H9 (cell line): ENCODE results near the gene TMEM222. TPM values are rescaled to one million over a fixed set of nuclear protein-coding genes. Genes with fewer than 3 reads are reported as not detected.
A peak's percentile ranks its signal among the peaks of the same experiment; 100 is the strongest.

Experiments used
- DNase-seq: peaks from one replicate; pipeline ENCODE4 v3.0.0-alpha.2; 2017
- H2AFZ ChIP-seq: one replicate; pipeline ENCODE4 v1.6.1; 2013; ENCODE audit warnings: mild to moderate bottlenecking, low read length, control low read depth, moderate library complexity
- H2AK5ac ChIP-seq: 2 replicates; pipeline ENCODE4 v1.6.1; 2013; ENCODE audit warnings: low read length, control low read depth, mixed read lengths; ENCODE audit not compliant: insufficient read length
- H2BK120ac ChIP-seq: one replicate; pipeline ENCODE4 v1.6.1; 2013; ENCODE audit warnings: low read depth, mild to moderate bottlenecking, low read length, control low read depth, inconsistent platforms; ENCODE audit not compliant: poor library complexity, severe bottlenecking
- H2BK12ac ChIP-seq: 2 replicates; pipeline ENCODE4 v1.6.1; 2013; ENCODE audit warnings: low read length, control low read depth, mixed read lengths, low read depth; ENCODE audit not compliant: insufficient read length
- H2BK15ac ChIP-seq: 2 replicates; pipeline ENCODE4 v1.6.1; 2013; ENCODE audit warnings: low read depth, low read length, control low read depth
- H2BK20ac ChIP-seq: one replicate; pipeline ENCODE4 v1.6.1; 2013; ENCODE audit warnings: low read depth, mild to moderate bottlenecking, low read length, control low read depth, inconsistent platforms; ENCODE audit not compliant: poor library complexity, severe bottlenecking
- H2BK5ac ChIP-seq: 2 replicates; pipeline ENCODE4 v1.6.1; 2013; ENCODE audit warnings: low read length, control low read depth, mixed read lengths; ENCODE audit not compliant: insufficient read length
- H3K14ac ChIP-seq: 2 replicates; pipeline ENCODE4 v1.6.1; 2013; ENCODE audit warnings: low read length, control low read depth; ENCODE audit not compliant: insufficient read depth
- H3K18ac ChIP-seq: 2 replicates; pipeline ENCODE4 v1.6.1; 2013; ENCODE audit warnings: low read depth, mild to moderate bottlenecking, mixed read lengths, low read length, control low read depth; ENCODE audit not compliant: insufficient read length
- H3K23ac ChIP-seq: 2 replicates; pipeline ENCODE4 v1.6.1; 2013; ENCODE audit warnings: low read length, control low read depth, mixed read lengths, low read depth; ENCODE audit not compliant: insufficient read length
- H3K23me2 ChIP-seq: 2 replicates; pipeline ENCODE4 v1.6.1; 2013; ENCODE audit warnings: low read depth, mild to moderate bottlenecking, mixed read lengths, low read length, control low read depth; ENCODE audit not compliant: insufficient read length, poor library complexity, severe bottlenecking
- H3K27ac ChIP-seq: 2 replicates; pipeline ENCODE4 v1.5.1; 2013; ENCODE audit warnings: low read length, control low read depth, mixed read lengths, low read depth; ENCODE audit not compliant: insufficient read length
- H3K27me3 ChIP-seq: 2 replicates; pipeline ENCODE4 v1.6.1; 2013; ENCODE audit warnings: low read length, control low read depth, inconsistent platforms; ENCODE audit not compliant: insufficient read depth
- H3K4ac ChIP-seq: 2 replicates; pipeline ENCODE4 v1.6.1; 2013; ENCODE audit warnings: low read depth, mild to moderate bottlenecking, control low read depth, inconsistent platforms, low read length, moderate library complexity
- H3K4me1 ChIP-seq: 2 replicates; pipeline ENCODE4 v1.6.1; 2013; ENCODE audit warnings: low read length, control low read depth, inconsistent platforms; ENCODE audit not compliant: insufficient read depth
- H3K4me2 ChIP-seq: 2 replicates; pipeline ENCODE4 v1.6.1; 2013; ENCODE audit warnings: low read length, control low read depth, mixed read lengths; ENCODE audit not compliant: insufficient read length, insufficient read depth
- H3K56ac ChIP-seq: 2 replicates; pipeline ENCODE4 v1.6.1; 2013; ENCODE audit warnings: low read depth, mild to moderate bottlenecking, mixed read lengths, low read length, control low read depth; ENCODE audit not compliant: insufficient read length
- H3K79me1 ChIP-seq: 2 replicates; pipeline ENCODE4 v1.6.1; 2013; ENCODE audit warnings: low read depth, mild to moderate bottlenecking, moderate library complexity, low read length, control low read depth, inconsistent platforms; ENCODE audit not compliant: insufficient read depth, poor library complexity, severe bottlenecking
- H3K79me2 ChIP-seq: 2 replicates; pipeline ENCODE4 v1.6.1; 2013; ENCODE audit warnings: low read length, control low read depth, inconsistent platforms; ENCODE audit not compliant: insufficient read depth
- H3K9ac ChIP-seq: 2 replicates; pipeline ENCODE4 v1.6.1; 2013; ENCODE audit warnings: low read length, control low read depth, mixed read lengths; ENCODE audit not compliant: insufficient read length; ENCODE audit errors: extremely low read depth
- H3K9me3 ChIP-seq: one replicate; pipeline ENCODE4 v1.6.1; 2013; ENCODE audit warnings: low read depth, low read length, inconsistent platforms; ENCODE audit not compliant: control insufficient read depth
- H3T11ph ChIP-seq: one replicate; pipeline ENCODE4 v1.6.1; 2013; ENCODE audit warnings: mild to moderate bottlenecking, low read length, control low read depth, inconsistent platforms
- H4K20me1 ChIP-seq: one replicate; pipeline ENCODE4 v1.6.1; 2013; ENCODE audit not compliant: control insufficient read depth, insufficient read length, insufficient read depth
- H4K5ac ChIP-seq: 2 replicates; pipeline ENCODE4 v1.6.1; 2013; ENCODE audit warnings: low read depth, mild to moderate bottlenecking, mixed read lengths, low read length, control low read depth; ENCODE audit not compliant: insufficient read length
- H4K8ac ChIP-seq: replicated peaks from 2 replicates; pipeline ENCODE4 v1.6.1; 2013; ENCODE audit warnings: low read length, control low read depth, mixed read lengths, low read depth; ENCODE audit not compliant: insufficient read length
- H4K91ac ChIP-seq: 2 replicates; pipeline ENCODE4 v1.6.1; 2013; ENCODE audit warnings: low read depth, mild to moderate bottlenecking, moderate library complexity, mixed read lengths, low read length, control low read depth; ENCODE audit not compliant: insufficient read length
- H3K27ac Mint-ChIP-seq, 3 experiments: 2 replicates in 2 of 3; 3 replicates in 1 of 3; pipeline ENCODE4 v1.8.0; 2020 to 2021; ENCODE audit warnings: mixed read lengths in 3 of 3, mild to moderate bottlenecking in 1 of 3, moderate library complexity in 1 of 3
- H3K27me3 Mint-ChIP-seq: 2 replicates; pipeline ENCODE4 v1.8.0; 2021; ENCODE audit warnings: low read depth, mild to moderate bottlenecking, moderate library complexity, mixed read lengths
- H3K36me3 Mint-ChIP-seq, 3 experiments: 2 replicates in 2 of 3; 3 replicates in 1 of 3; pipeline ENCODE4 v1.8.0; 2020 to 2021; ENCODE audit warnings: low read depth in 3 of 3, mixed read lengths in 3 of 3; ENCODE audit not compliant: insufficient read depth in 1 of 3
- H3K4me1 Mint-ChIP-seq, 2 experiments: 2 replicates each; pipeline ENCODE4 v1.8.0; 2020; ENCODE audit warnings: mixed read lengths in 2 of 2
- H3K4me3 Mint-ChIP-seq, 2 experiments: 2 replicates in 1 of 2; 3 replicates in 1 of 2; pipeline ENCODE4 v1.8.0; 2020 to 2021; ENCODE audit warnings: mild to moderate bottlenecking in 2 of 2, mixed read lengths in 2 of 2, moderate library complexity in 1 of 2
- H3K9me3 Mint-ChIP-seq, 2 experiments: 2 replicates in 1 of 2; 3 replicates in 1 of 2; pipeline ENCODE4 v1.8.0; 2020; ENCODE audit warnings: mild to moderate bottlenecking in 2 of 2, mixed read lengths in 2 of 2, moderate library complexity in 1 of 2
- CTCF ChIP-seq: fragments of 200-600 bp; sonication (generic); conservative IDR thresholded peaks from 3 replicates; pipeline ENCODE4 v1.8.0; 2021; ENCODE audit warnings: antibody characterized with exemption, mild to moderate bottlenecking
- WGBS: extraction: QIAGEN DNeasy Blood & Tissue Kit; methylation state at CpG from one replicate; pipeline ENCODE4 v1.1.7; 2013; ENCODE audit warnings: missing lambda C conversion rate, low lambda C conversion rate, mixed read lengths; ENCODE audit not compliant: insufficient read length; ENCODE audit errors: extremely low coverage; 5-methylcytosine and 5-hydroxymethylcytosine counted together
- total RNA-seq: library from RNA; stranded (reverse); gene quantifications from 2 replicates; pipeline ENCODE4 v1.2.1, GENCODE V29; 2021

The TMEM222 gene
- total RNA-seq, 1 experiment from 2014 or later: 36.8 TPM

- WGBS: no CpG with 5 or more reads among the region's 71 CpGs
- H3K79me2 ChIP-seq: no peaks in the 10 kb centered on the region
- H3K4ac ChIP-seq: no peak overlapping the region
- H3K18ac ChIP-seq: no peak overlapping the region
- no peak overlapping the region for H4K91ac ChIP-seq
- no peaks in the 10 kb centered on the region for H3K79me1 ChIP-seq
- DNase-seq: peak; percentile 76
- no peak for TF ChIP-seq CTCF
- H2AK5ac ChIP-seq: no peak overlapping the region
- Mint-ChIP-seq H3K36me3 (peaks cover 0 to 10% (median 3%) of the 10 kb centered on the region in 3 experiments; a peak in 4 of 7 replicates), H3K4me1 (peaks cover 22 to 38% of the 10 kb centered on the region in 2 experiments), H3K4me3 (peak overlapping the region; percentile 70 to 81), H3K27ac (no peak overlapping the region; a peak in 1 of 7 replicates), H3K27me3 (peaks cover 64% of the 10 kb centered on the region), H3K9me3 (no peaks in the 10 kb centered on the region; a peak in 1 of 5 replicates)
- H3K27me3 ChIP-seq: peaks cover 19% of the 10 kb centered on the region; the same call in 1 of the 2 replicates
- no peak overlapping the region for H3K27ac ChIP-seq
- H3K23me2 ChIP-seq: peaks cover 13% of the 10 kb centered on the region
- H2BK12ac ChIP-seq: no peak overlapping the region
- peaks cover 6% of the 10 kb centered on the region for H4K20me1 ChIP-seq
- H4K8ac ChIP-seq: no peak overlapping the region
- no peaks in the 10 kb centered on the region for H3K9me3 ChIP-seq
- H4K5ac ChIP-seq: no peak overlapping the region
- no peak overlapping the region for H2BK120ac ChIP-seq
- H3K4me1 ChIP-seq: peaks cover 3% of the 10 kb centered on the region; the same call in 1 of the 2 replicates
- no peak overlapping the region for H3K23ac ChIP-seq
- 0 out of 2 replicates have a peak overlapping the region, but pooled peaks have one; percentile 11 for H3K14ac ChIP-seq
- no peak overlapping the region for H2BK20ac ChIP-seq
- H3T11ph ChIP-seq: no peak overlapping the region
- H3K4me2 ChIP-seq: peak overlapping the region; percentile 84
- no peak overlapping the region for H2AFZ ChIP-seq
- H2BK15ac ChIP-seq: no peak overlapping the region
- no peak overlapping the region for H2BK5ac ChIP-seq
- no peak overlapping the region for H3K9ac ChIP-seq
- H3K56ac ChIP-seq: no peak overlapping the region
Measured at GRCh38 chr1:27360159-27361043, 38.4 kb downstream of the TMEM222 start.
